Lung (tissue), 12 donors: ENCODE measurements around the gene TMCO4. TPM values are rescaled to one million over a fixed set of nuclear protein-coding genes. Genes with fewer than 3 reads are reported as not detected.

Source experiments
- ATAC-seq: fragments of 200-7000 bp; cut with Tn5 transposase; one replicate; pipeline ENCODE4 v1.9.1; 2020; ENCODE audit warnings: moderate number of reproducible peaks; ENCODE audit not compliant: insufficient read depth, low FRiP score
- DNase-seq, 3 donors: peaks; one replicate each; pipeline ENCODE4 v3.0.0-alpha.2; 2013 to 2017
- H3K27ac ChIP-seq, 2 donors: one replicate each; pipeline ENCODE4 v1.5.1; 2013; ENCODE audit warnings: mild to moderate bottlenecking in 2 of 2, moderate library complexity in 2 of 2, control low read depth in 1 of 2, inconsistent platforms in 1 of 2, low read depth in 1 of 2, low read length in 1 of 2
- H3K27me3 ChIP-seq, 3 donors: one replicate each; pipeline ENCODE4 v1.5.1; 2013; ENCODE audit warnings: low read length in 2 of 3; ENCODE audit not compliant: control insufficient read depth in 3 of 3, insufficient read depth in 3 of 3
- H3K36me3 ChIP-seq, 4 donors: one replicate each; pipeline ENCODE4 v1.5.1; 2013; ENCODE audit warnings: low read length in 4 of 4, mild to moderate bottlenecking in 1 of 4, moderate library complexity in 1 of 4; ENCODE audit not compliant: control insufficient read depth in 4 of 4, insufficient read depth in 4 of 4
- H3K4me1 ChIP-seq, 5 donors: one replicate each; pipeline ENCODE4 v1.5.1; 2013; ENCODE audit warnings: low read length in 5 of 5, mild to moderate bottlenecking in 2 of 5, moderate library complexity in 1 of 5; ENCODE audit not compliant: control insufficient read depth in 5 of 5, insufficient read depth in 5 of 5
- H3K4me3 ChIP-seq: one replicate; pipeline ENCODE4 v1.5.1; 2013; ENCODE audit warnings: mild to moderate bottlenecking, control low read depth, moderate library complexity
- H3K9ac ChIP-seq, 2 donors: one replicate each; pipeline ENCODE4 v1.5.1; 2013; ENCODE audit warnings: low read length in 2 of 2, control low read depth in 1 of 2; ENCODE audit not compliant: insufficient read depth in 1 of 2
- H3K9me3 ChIP-seq, 4 donors: one replicate each; pipeline ENCODE4 v1.5.1; 2013; ENCODE audit warnings: low read length in 3 of 4, mild to moderate bottlenecking in 1 of 4, moderate library complexity in 1 of 4; ENCODE audit not compliant: control insufficient read depth in 4 of 4, insufficient read depth in 3 of 4
- WGBS, 2 donors: extraction: QIAGEN DNeasy Blood & Tissue Kit; methylation state at CpG; one replicate each; pipeline ENCODE4 v1.1.7; 2013; 5-methylcytosine and 5-hydroxymethylcytosine counted together
- polyA plus RNA-seq, 2 donors: library from polyadenylated mRNA; stranded (reverse); fragments of 200-250 nt; gene quantifications; one replicate each; pipeline ENCODE4 v1.2.1, GENCODE V29; 2013
- total RNA-seq, 2 donors: library from RNA; depleted of rRNA in 1 of 2; stranded (reverse); fragments of >200 nt in 1 of 2; gene quantifications; one replicate each; pipeline ENCODE4 v1.2.1, GENCODE V29; 2014 to 2021
- TF ChIP-seq, protein P1 (sequence below): IDR thresholded peaks from 2 replicates; pipeline ENCODE4 v1.5.1; 2012; ENCODE audit warnings: mild to moderate bottlenecking; ENCODE audit errors: control extremely low read depth, extremely low read depth
- donor health status: control.
- donor health status: control.
- donor health status: Bipolar disorder and iron deficiency.
- donor health status: healthy.
- donor health status: DM: yes; HTN: yes; CAD: no.

Gene TMCO4
- total and polyA plus RNA-seq, 4 donors, result 14.3 to 27.8 (median 19.5) TPM

GRCh38 chr1:19812875-19813642, 13.3 kb upstream of the TMCO4 start:
- H3K27me3 ChIP-seq, result no peaks in the 10 kb centered on the region
- peaks cover 0 to 6% (median 3%) of the 10 kb centered on the region in 5 donors for H3K4me1 ChIP-seq
- no peaks in the 10 kb centered on the region for H3K9me3 ChIP-seq
- TF ChIP-seq, protein P1, sequence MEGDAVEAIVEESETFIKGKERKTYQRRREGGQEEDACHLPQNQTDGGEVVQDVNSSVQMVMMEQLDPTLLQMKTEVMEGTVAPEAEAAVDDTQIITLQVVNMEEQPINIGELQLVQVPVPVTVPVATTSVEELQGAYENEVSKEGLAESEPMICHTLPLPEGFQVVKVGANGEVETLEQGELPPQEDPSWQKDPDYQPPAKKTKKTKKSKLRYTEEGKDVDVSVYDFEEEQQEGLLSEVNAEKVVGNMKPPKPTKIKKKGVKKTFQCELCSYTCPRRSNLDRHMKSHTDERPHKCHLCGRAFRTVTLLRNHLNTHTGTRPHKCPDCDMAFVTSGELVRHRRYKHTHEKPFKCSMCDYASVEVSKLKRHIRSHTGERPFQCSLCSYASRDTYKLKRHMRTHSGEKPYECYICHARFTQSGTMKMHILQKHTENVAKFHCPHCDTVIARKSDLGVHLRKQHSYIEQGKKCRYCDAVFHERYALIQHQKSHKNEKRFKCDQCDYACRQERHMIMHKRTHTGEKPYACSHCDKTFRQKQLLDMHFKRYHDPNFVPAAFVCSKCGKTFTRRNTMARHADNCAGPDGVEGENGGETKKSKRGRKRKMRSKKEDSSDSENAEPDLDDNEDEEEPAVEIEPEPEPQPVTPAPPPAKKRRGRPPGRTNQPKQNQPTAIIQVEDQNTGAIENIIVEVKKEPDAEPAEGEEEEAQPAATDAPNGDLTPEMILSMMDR, result no peak
- no peak overlapping the region for H3K27ac ChIP-seq
- ATAC-seq, result no peak
- no peak for DNase-seq
- H3K9ac ChIP-seq, result no peak overlapping the region
- no peak overlapping the region for H3K4me3 ChIP-seq
- H3K36me3 ChIP-seq, result no peaks in the 10 kb centered on the region
- WGBS, 2 donors, result 77% methylated on average over 15 of the region's 15 CpGs

DNA sequence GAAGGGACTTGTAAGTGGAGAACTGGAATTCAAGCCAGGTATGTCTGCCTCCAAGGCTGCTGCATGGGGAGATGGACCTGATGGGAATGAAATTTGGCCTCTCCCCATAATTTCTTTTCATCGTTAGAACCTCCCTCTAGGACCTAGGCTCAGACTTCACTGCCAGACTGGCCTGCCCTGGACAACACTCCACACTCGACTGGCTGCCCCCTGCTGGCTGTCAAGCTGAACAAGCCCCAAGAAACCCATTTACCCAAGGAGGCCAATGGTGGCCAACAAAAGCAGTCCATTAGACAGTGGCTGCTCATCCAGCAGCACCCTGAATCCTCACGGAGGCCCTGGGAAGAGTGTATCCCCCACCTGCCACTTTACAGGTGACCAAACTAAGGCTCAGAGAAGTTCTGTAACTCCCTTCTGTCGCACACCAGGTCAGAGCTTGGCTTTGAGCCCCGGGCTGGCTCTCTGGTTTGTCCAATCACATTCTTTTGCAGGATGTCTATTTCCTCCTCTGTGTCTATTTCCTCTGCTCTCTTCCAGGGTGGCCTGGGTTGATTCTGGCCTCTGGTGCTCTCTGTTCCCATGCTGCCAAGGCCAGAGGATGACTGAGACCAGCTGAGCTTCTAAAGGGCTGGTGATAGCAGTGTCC, 11.6 kb upstream of the TMCO4 start:
- H3K4me1 ChIP-seq, result peaks cover 0 to 6% (median 3%) of the 10 kb centered on the region in 5 donors
- ATAC-seq (peak; percentile 47), DNase-seq (no peak)
- TF ChIP-seq, protein P1, result peak; percentile 34
- WGBS, 2 donors, result 59 to 66% methylated on average over 5 of the region's 5 CpGs
- no peaks in the 10 kb centered on the region for H3K9me3 ChIP-seq
- H3K27ac ChIP-seq, result no peak overlapping the region
- H3K4me3 ChIP-seq, result no peak overlapping the region
- H3K36me3 ChIP-seq, result no peaks in the 10 kb centered on the region
- H3K27me3 ChIP-seq, result no peaks in the 10 kb centered on the region
- H3K9ac ChIP-seq, result no peak overlapping the region

- H3K36me3 ChIP-seq, result no peaks in the 10 kb centered on the region
- H3K9ac ChIP-seq, result no peak overlapping the region
- H3K27me3 ChIP-seq, result no peaks in the 10 kb centered on the region
- ATAC-seq (no peak), DNase-seq (no peak)
- no peaks in the 10 kb centered on the region for H3K4me1 ChIP-seq
- WGBS, 2 donors, result 85 to 92% methylated on average over 13 of the region's 13 CpGs
- H3K27ac ChIP-seq, result no peak overlapping the region
- TF ChIP-seq, protein P1, result no peak
- no peaks in the 10 kb centered on the region for H3K9me3 ChIP-seq
- no peak overlapping the region for H3K4me3 ChIP-seq
Observed at GRCh38 chr1:19809044-19809750, 9.5 kb upstream of the TMCO4 start.
